Activated CD8-positive, alpha-beta memory T cell treated with anti-CD3 and anti-CD28 coated beads, Interleukin-2, amount 50 U/mL, for 1 hour (primary cell): ENCODE results near the gene TMTC2.
"Not testable (repeated sequence)": the region's sequence is repeated elsewhere in the genome, so short reads cannot be mapped to it uniquely, and the experiment has no call there.

ENCODE experiments used
- DNase-seq: peaks from one replicate; pipeline ENCODE4 v3.0.0-alpha.2; 2020; ENCODE audit errors: extremely low read depth

Gene TMTC2

GRCh38 chr12:82841487-82841904, 154.8 kb downstream of the TMTC2 start:
- no peak for DNase-seq

DNA sequence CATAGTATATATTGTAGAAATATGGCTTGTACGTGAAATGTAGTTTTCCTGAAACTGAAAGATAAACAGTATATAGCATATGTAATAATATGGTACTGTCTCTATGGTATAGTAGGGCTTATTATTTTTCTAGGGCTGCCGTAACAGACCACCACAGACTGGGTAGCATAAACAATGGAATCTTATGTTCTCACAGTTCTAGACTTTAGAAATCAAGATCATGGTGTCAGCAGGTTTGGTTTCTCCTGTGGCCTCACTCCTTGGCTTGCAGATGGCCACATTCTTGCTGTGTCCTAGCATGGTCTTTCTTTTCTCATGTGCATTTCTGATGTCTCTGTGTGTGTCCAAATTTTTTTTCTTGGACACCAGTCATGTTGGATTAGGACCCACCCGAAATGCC, 155.8 kb downstream of the TMTC2 start:
- no peak for DNase-seq

DNA sequence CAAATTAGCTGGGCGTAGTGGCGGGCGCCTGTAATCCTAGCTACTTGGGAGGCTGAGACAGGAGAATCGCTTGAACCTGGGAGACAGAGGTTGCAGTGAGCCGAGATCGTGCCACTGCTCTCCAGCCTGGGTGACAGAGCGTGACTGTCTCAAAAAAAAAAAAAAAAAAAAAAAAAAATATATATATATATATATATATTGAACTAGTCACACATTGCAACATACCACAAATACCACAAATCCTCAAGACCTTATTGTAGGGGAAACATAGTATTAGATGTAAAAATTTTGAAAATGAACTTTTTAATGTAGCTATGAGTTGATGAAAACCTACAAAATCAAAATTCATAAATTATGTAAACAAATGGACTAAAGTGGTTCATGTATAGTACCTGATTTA, 158.4 kb downstream of the TMTC2 start:
- DNase-seq = not testable (repeated sequence)

DNA sequence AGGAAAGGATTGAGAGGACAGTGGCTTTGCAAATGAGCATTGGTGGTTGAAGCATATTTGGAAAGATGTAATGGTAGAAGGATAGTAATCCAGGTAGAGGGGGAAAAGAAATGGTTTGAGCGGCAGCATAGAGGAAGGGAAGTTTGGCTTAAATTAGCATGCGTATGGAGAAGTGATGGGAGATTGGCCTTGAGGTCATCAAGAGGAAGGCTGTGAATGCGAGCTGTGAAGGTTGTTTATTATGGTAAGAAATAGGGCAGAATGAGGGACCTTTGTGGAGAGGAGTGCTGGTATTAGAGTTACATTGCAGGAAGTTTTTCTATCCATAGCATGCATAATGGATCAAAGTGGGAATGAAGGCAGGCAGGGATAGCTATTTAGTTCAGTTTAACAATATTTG, 162.1 kb downstream of the TMTC2 start:
- no peak for DNase-seq

- no peak for DNase-seq
Measured at GRCh38 chr12:82852529-82852928, 165.8 kb downstream of the TMTC2 start.

DNA sequence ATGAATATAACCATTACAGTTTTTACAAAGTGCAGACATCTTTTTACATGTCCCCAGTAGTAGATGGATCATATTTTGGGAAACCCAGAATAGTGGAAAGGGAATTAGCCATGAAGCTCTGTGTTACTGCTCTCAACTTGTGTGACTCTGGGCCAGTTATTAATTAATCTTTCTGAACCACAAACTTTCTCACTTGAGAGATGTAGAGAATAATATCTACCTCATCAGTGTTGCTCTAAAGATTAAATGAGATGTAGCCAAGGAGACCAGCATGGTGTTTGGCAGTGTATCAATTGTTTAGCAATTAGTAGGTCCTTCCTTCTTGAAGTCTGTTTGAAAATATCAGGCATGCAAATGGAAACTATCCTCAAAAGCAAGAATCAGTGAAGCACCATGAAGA, 169.2 kb downstream of the TMTC2 start:
- DNase-seq = no peak

GRCh38 chr12:82857276-82857675, 170.6 kb downstream of the TMTC2 start:
- no peak for DNase-seq

DNA sequence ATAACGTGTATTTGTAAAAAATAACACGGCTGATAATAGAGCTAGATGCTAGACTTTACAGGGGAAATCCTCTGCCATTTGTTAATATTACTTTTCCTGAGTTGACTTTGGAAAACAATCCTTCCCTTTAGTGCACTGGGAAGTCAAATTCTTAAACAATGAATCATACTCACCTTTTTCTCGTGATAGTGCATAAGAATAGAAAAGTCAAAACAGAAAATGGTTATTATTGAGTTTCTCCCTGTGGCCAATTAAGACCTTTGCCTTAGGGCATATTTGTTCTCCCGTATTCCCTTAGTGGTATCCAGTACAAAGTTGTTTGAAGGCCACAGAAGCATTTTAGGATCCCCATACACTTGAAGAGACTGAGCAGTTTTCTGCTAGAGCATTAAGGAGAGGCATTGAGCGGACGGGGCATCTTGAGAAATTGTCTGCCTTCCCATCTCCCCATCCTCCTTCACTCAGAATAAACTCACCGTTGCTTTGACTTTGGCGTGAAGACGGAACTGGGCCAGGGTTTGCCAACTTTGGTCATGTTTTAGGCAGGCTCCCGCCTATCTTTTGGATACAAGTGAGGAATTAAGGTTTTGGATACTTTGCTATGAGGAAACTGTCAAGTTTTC, 171.3 kb downstream of the TMTC2 start:
- DNase-seq = no peak

DNA sequence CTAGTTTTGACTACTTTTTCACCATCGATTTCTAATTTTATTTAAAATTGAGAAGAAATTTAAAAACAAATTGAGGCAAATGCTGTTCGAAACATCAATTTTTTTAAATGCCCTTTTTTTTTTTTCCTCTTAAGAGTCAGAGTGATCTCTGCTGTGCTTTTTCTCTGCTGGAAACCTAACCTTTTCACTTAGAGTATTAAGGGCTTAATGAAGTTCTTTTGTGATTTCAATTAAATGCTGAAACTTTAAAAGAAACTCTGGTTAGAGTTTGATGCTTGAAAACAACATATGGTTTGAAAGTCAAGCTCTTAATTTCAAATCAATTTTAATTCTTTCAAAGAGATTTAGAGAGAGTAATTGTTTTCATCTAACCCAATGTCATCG, 171.8 kb downstream of the TMTC2 start:
- DNase-seq = no peak

- DNase-seq = no peak
Measured at GRCh38 chr12:82862069-82862841, 175.5 kb downstream of the TMTC2 start.

DNA sequence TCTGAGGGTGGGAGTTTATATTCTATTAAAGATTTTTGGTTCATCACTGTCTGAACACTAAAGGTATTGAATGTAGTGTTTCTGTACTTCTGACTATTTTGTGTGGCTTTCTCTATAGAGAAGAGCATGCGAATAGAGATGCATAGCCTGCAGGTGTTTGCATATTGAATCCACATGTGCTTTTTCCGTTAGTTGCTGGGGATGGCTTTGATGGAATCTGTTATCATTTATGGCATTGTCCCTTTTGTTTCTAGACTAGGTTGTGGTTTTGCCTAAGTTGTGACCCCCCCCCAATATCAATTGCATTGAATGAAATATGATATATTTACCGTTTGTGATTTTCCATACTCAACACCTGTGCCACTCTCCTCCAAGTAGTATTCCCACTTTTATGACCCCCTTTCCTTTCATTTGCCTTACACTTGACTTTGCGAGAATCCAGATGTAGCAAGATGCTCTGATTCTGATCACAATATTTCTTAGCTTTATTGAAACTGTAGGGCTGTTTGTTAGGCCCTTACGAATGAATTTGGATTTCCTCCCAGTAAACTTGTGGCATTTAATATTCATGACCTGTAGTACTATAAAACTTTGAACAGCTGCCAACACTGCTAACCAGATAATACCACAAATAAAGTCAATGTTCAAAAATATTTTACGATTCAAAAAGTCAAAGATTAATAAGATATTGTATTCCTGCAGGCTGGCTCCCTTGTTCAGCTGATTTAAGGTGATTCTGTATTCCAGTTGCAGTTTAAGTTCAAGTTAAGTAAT, 176.4 kb downstream of the TMTC2 start:
- DNase-seq = no peak

GRCh38 chr12:82866227-82866775, 179.6 kb downstream of the TMTC2 start:
- no peak for DNase-seq

- DNase-seq = no peak
Measured at GRCh38 chr12:82866946-82867345, 180.2 kb downstream of the TMTC2 start.

GRCh38 chr12:82867762-82868500, 181.2 kb downstream of the TMTC2 start:
- DNase-seq = no peak

DNA sequence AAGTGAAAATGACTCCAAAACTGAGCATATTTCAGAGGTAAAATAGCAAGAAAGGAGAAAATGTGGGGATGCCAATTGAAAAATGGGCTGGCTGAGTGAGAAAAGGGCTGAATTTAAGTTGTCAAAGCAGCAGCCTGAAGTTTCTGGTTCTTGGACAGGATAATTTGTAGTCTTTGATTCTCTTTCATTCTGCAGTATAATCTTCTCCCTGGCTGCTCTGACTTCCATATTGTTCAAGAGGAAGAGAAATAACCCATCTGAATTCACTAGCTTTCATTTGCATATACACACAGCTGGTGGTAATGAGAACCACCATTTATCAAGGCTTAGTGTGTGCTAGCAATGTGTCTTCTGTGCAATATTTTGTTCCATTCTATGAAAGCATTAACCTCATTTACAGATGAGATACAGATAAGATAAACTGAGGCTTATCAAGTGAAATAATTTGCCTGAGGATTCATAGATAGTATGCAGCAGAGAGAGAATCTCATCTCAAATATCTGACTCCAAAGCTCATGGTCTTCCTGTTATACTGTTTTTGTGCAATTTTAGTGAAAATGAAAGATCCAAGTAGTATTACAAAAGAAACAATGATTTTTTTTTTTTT, 184.2 kb downstream of the TMTC2 start:
- no peak for DNase-seq

DNA sequence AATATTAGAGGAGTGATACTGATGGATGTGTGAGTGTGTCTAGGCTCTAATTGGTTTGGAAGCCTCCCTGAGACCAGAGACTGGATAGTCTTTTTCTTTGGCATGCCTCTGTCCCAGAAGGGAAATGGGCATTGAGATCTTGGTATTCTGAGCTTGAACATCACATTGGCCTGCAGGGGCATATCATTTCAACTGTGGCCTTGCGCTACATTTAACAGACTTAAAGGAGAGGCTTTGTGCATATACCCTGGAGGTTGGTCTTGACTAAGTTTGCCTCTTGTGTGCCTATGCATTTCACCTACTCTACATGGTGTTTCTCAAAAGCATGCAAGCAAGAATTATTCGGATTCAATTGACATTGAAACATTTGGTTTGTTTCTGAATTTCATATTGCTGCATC, 185.4 kb downstream of the TMTC2 start:
- no peak for DNase-seq

DNA sequence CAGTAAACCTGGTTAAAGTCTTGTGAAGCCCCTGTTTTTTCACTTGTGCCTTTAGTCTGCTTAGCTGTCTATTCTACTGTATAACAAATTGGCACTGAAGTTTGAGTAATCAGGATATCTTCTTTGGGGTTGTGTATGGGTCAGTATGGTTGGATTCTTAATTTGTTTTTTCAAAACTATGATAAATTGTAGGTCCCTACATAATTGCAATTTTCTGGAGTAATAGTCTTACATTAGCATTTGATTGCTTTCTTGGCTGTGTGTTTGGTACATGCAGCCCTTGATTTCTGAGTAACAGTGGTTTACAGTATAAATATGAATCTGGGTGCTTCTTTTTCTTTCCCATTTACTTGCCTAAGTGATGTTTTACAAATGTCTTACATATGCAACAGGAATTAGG, 186.6 kb downstream of the TMTC2 start:
- no peak for DNase-seq

GRCh38 chr12:82873951-82874350, 187.2 kb downstream of the TMTC2 start:
- no peak for DNase-seq

DNA sequence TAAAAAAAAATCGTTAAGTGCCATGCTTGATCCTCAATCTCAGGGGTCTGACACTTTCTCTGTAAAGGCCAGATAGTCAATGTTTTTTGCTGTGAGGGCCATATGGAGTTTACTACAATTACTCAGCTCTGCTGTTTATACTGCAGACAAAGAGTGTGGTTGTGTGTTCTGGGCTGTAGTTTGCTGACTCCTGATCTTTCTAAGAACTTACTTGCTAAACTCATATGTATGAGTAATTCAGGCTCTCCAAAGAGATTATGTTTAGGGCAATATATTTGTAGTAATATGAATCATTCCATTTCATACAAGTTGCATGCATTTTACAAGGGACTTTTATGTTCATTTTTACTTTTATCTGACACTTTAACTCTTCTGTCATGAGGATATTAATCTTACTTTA, 188.2 kb downstream of the TMTC2 start:
- DNase-seq = no peak

GRCh38 chr12:82876075-82876474, 189.4 kb downstream of the TMTC2 start:
- DNase-seq = no peak

- no peak for DNase-seq
Measured at GRCh38 chr12:82877963-82878362, 191.3 kb downstream of the TMTC2 start.
